ENCODE data around the gene CD59.
"Not testable (repeated sequence)": the region's sequence is repeated elsewhere in the genome, so short reads cannot be mapped to it uniquely, and the experiment has no call there.

DNA sequence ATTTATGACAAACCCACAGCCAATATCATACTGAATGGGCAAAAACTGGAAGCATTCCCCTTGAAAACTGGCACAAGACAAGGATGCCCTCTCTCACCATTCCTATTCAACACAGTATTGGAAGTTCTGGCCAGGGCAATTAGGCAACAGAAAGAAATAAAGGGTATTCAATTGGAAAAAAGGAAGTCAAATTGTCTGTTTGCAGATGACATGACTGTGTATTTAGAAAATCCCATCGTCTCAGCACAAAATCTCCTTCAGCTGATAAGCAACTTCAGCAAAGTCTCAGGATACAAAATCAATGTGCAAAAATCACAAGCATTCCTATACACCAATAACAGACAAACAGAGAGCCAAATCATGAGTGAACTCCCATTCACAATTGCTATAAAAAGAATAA is 8.7 kb downstream of the CD59 start:
- TF ChIP-seq CC2D1A (CRISPR knock-in tag; IDR thresholded peaks at IDR 0.05); SOX6 (IDR thresholded peaks at IDR 0.05); SOX6 (CRISPR knock-in tag; IDR thresholded peaks at IDR 0.05); POLR2AphosphoS5 (IDR thresholded peaks at IDR 0.05; ENCODE audit: low read depth, low read length): not testable (repeated sequence)
- TF ChIP-seq, protein P1, sequence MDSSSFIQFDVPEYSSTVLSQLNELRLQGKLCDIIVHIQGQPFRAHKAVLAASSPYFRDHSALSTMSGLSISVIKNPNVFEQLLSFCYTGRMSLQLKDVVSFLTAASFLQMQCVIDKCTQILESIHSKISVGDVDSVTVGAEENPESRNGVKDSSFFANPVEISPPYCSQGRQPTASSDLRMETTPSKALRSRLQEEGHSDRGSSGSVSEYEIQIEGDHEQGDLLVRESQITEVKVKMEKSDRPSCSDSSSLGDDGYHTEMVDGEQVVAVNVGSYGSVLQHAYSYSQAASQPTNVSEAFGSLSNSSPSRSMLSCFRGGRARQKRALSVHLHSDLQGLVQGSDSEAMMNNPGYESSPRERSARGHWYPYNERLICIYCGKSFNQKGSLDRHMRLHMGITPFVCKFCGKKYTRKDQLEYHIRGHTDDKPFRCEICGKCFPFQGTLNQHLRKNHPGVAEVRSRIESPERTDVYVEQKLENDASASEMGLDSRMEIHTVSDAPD (CRISPR knock-in tag; IDR thresholded peaks at IDR 0.05) = not testable (repeated sequence)
- TF ChIP-seq, protein P2, sequence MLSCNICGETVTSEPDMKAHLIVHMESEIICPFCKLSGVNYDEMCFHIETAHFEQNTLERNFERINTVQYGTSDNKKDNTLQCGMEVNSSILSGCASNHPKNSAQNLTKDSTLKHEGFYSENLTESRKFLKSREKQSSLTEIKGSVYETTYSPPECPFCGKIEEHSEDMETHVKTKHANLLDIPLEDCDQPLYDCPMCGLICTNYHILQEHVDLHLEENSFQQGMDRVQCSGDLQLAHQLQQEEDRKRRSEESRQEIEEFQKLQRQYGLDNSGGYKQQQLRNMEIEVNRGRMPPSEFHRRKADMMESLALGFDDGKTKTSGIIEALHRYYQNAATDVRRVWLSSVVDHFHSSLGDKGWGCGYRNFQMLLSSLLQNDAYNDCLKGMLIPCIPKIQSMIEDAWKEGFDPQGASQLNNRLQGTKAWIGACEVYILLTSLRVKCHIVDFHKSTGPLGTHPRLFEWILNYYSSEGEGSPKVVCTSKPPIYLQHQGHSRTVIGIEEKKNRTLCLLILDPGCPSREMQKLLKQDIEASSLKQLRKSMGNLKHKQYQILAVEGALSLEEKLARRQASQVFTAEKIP (CRISPR knock-in tag; IDR thresholded peaks at IDR 0.05; ENCODE audit: borderline replicate concordance) = not testable (repeated sequence)
- TF ChIP-seq, protein P3, sequence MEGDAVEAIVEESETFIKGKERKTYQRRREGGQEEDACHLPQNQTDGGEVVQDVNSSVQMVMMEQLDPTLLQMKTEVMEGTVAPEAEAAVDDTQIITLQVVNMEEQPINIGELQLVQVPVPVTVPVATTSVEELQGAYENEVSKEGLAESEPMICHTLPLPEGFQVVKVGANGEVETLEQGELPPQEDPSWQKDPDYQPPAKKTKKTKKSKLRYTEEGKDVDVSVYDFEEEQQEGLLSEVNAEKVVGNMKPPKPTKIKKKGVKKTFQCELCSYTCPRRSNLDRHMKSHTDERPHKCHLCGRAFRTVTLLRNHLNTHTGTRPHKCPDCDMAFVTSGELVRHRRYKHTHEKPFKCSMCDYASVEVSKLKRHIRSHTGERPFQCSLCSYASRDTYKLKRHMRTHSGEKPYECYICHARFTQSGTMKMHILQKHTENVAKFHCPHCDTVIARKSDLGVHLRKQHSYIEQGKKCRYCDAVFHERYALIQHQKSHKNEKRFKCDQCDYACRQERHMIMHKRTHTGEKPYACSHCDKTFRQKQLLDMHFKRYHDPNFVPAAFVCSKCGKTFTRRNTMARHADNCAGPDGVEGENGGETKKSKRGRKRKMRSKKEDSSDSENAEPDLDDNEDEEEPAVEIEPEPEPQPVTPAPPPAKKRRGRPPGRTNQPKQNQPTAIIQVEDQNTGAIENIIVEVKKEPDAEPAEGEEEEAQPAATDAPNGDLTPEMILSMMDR (CRISPR knock-in tag; IDR thresholded peaks at IDR 0.05) = not testable (repeated sequence)
- TF ChIP-seq, protein P4, sequence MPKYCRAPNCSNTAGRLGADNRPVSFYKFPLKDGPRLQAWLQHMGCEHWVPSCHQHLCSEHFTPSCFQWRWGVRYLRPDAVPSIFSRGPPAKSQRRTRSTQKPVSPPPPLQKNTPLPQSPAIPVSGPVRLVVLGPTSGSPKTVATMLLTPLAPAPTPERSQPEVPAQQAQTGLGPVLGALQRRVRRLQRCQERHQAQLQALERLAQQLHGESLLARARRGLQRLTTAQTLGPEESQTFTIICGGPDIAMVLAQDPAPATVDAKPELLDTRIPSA (CRISPR knock-in tag; IDR thresholded peaks at IDR 0.05; ENCODE audit: borderline replicate concordance) = not testable (repeated sequence)
- TF ChIP-seq, protein P5, sequence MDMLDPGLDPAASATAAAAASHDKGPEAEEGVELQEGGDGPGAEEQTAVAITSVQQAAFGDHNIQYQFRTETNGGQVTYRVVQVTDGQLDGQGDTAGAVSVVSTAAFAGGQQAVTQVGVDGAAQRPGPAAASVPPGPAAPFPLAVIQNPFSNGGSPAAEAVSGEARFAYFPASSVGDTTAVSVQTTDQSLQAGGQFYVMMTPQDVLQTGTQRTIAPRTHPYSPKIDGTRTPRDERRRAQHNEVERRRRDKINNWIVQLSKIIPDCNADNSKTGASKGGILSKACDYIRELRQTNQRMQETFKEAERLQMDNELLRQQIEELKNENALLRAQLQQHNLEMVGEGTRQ (IDR thresholded peaks at IDR 0.05; ENCODE audit: low read depth, low read length) = not testable (repeated sequence)
- TF ChIP-seq, protein P5 (CRISPR knock-in tag; IDR thresholded peaks at IDR 0.05; ENCODE audit: borderline replicate concordance) = not testable (repeated sequence)

Measured in HepG2 (cell line).